Karpas-422 (cell line): ENCODE data around the gene EXOC6. TPM values are rescaled to one million over a fixed set of nuclear protein-coding genes. Genes with fewer than 3 reads are reported as not detected.

Experiments used
- DNase-seq: peaks from one replicate; pipeline ENCODE4 v3.0.0-alpha.2; 2015
- H2AFZ ChIP-seq: fragments of 200-600 bp; sonication (generic); 2 replicates; pipeline ENCODE4 v1.6.1; 2014; ENCODE audit warnings: antibody characterized with exemption, low read length, mixed read lengths
- H3K27ac ChIP-seq: fragments of 200-600 bp; sonication (generic); 2 replicates; pipeline ENCODE4 v1.5.1; 2014; ENCODE audit warnings: mild to moderate bottlenecking, low read length, moderate library complexity
- H3K27me3 ChIP-seq: fragments of 200-600 bp; sonication (generic); 2 replicates; pipeline ENCODE4 v1.6.1; 2014; ENCODE audit warnings: low read length, mixed read lengths
- H3K36me3 ChIP-seq: fragments of 200-600 bp; sonication (generic); 2 replicates; pipeline ENCODE4 v1.6.1; 2014; ENCODE audit warnings: low read length, mixed read lengths; ENCODE audit not compliant: insufficient read depth
- H3K4me1 ChIP-seq: fragments of 200-600 bp; sonication (generic); 2 replicates; pipeline ENCODE4 v1.6.1; 2014; ENCODE audit warnings: mild to moderate bottlenecking, low read length, mixed read lengths
- H3K4me2 ChIP-seq: fragments of 200-600 bp; sonication (generic); 2 replicates; pipeline ENCODE4 v1.6.1; 2014; ENCODE audit warnings: low read length, low read depth, mild to moderate bottlenecking; ENCODE audit not compliant: poor library complexity, severe bottlenecking
- H3K4me3 ChIP-seq: fragments of 200-600 bp; sonication (generic); 2 replicates; pipeline ENCODE4 v1.5.1; 2014; ENCODE audit warnings: mild to moderate bottlenecking, antibody characterized with exemption, low read length, mixed read lengths
- H3K79me2 ChIP-seq: fragments of 200-600 bp; sonication (generic); 2 replicates; pipeline ENCODE4 v1.6.1; 2014; ENCODE audit warnings: mild to moderate bottlenecking, low read length, mixed read lengths
- H3K9ac ChIP-seq: fragments of 200-600 bp; sonication (generic); 2 replicates; pipeline ENCODE4 v1.6.0; 2014; ENCODE audit warnings: low read length
- H3K9me2 ChIP-seq: fragments of 200-600 bp; sonication (generic), shearing (Covaris generic); replicated peaks from 2 replicates; pipeline ENCODE4 v1.6.0; 2014; ENCODE audit warnings: mild to moderate bottlenecking, low read length, moderate library complexity; ENCODE audit not compliant: insufficient read depth
- H3K9me3 ChIP-seq: fragments of 300-700, 200-600 bp; sonication (generic); 2 replicates; pipeline ENCODE4 v1.6.1; 2014; ENCODE audit warnings: low read length, mixed read lengths
- H4K20me1 ChIP-seq: fragments of 200-600 bp; sonication (generic); 2 replicates; pipeline ENCODE4 v1.6.1; 2014; ENCODE audit warnings: mild to moderate bottlenecking, antibody characterized with exemption, low read length, low read depth; ENCODE audit not compliant: insufficient read depth
- total RNA-seq: library from RNA; depleted of rRNA; stranded (reverse); fragments of >200 nt; shearing (Covaris generic); gene quantifications from 2 replicates; pipeline ENCODE4 v1.2.3, GENCODE V29; 2014; ENCODE audit warnings: low replicate concordance

Gene EXOC6
- total RNA-seq, 1 experiment from 2014 or later, result 18.0 TPM

DNA sequence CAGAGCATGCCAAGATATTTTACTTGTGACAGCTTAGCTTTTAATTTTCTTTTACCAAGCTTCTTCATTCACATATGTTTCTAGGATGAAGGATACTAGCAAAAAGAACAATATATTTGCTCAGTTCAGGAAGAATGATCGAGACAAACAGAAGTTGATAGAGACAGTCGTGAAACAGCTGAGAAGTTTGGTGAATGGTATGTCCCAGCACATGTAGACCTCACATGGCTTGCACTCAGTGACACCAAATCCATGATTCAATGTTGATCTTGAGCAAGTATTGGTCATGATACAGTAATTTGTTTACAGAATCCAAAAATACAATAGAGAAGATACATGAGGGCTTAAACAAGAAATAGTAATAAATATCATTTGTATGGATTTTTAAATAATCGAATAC lies 209.8 kb downstream of the EXOC6 start:
- Histone ChIP-seq H3K27ac (no peak overlapping the region), H4K20me1 (no peaks in the 10 kb centered on the region), H3K27me3 (no peaks in the 10 kb centered on the region), H3K9ac (no peak overlapping the region), H3K9me2 (no peaks in the 10 kb centered on the region), H3K36me3 (no peaks in the 10 kb centered on the region), H3K9me3 (no peaks in the 10 kb centered on the region), H3K4me2 (no peak overlapping the region), H3K79me2 (no peaks in the 10 kb centered on the region), H3K4me3 (no peak overlapping the region), H2AFZ (no peak overlapping the region), H3K4me1 (no peaks in the 10 kb centered on the region)
- DNase-seq, result no peak

DNA sequence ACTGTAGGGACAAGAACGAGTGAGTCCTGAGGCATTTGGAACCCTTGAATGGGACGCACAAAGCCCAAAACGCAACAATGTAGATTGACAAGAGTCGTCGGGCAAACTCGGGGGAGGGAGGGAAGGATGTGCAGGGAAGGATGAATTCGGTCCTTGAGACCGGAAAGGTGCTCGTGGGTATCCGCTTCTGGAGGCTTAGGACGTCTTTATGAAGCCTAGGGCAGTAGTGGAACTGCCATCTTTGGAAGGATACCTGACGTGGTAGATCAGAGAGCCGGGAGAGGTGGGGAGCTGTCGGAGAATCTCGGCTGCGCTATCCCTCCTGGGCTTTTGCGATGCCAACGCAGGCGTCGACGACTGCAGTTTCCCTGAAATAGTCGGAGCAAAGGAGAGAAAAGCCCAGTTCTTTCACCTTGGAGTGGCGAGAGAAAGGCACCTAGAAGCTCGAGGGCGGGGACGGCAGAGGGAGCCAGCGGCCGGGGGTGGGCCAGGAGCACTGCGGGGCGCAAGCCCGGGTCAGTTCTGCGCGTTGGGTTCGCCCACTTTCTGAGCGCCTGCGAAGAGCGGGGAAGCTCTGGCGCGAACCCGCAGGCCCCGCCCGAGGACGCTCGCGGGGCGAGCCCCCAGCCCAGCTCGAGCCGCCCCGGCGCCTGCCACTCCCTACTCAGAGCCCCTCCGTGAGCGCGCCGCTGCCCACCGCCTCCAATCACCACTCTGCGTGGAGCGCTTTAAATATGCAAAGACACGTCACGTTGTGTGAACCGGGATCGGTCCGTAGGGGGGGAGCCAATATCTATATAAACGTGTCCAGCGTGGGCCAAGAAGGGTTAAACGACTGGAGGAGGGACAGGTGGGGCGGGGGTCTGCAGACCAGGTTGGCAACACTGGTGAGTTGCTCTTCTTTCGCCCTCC lies 211.9 kb downstream of the EXOC6 start, which contains the start of gene CYP26C1:
Gene CYP26C1, plus strand, starts transcription at position 824 of the 912 bp plus-strand sequence. CDS start 466 bp downstream, outside the sequence.
- Histone ChIP-seq H3K4me2 (no peak within 1 kb of the TSS), H3K27ac (no peak within 1 kb of the TSS), H3K4me3 (no peak within 1 kb of the TSS), H3K4me1 (no peaks in the 10 kb centered on the region), H2AFZ (no peak within 1 kb of the TSS), H3K9ac (no peak within 1 kb of the TSS), H3K27me3 (no peaks in the 10 kb centered on the region), H3K9me3 (no peaks in the 10 kb centered on the region), H3K9me2 (no peaks in the 10 kb centered on the region), H3K79me2 (no peaks in the 10 kb centered on the region), H4K20me1 (no peaks in the 10 kb centered on the region), H3K36me3 (no peaks in the 10 kb centered on the region)
- DNase-seq, result no peak

DNA sequence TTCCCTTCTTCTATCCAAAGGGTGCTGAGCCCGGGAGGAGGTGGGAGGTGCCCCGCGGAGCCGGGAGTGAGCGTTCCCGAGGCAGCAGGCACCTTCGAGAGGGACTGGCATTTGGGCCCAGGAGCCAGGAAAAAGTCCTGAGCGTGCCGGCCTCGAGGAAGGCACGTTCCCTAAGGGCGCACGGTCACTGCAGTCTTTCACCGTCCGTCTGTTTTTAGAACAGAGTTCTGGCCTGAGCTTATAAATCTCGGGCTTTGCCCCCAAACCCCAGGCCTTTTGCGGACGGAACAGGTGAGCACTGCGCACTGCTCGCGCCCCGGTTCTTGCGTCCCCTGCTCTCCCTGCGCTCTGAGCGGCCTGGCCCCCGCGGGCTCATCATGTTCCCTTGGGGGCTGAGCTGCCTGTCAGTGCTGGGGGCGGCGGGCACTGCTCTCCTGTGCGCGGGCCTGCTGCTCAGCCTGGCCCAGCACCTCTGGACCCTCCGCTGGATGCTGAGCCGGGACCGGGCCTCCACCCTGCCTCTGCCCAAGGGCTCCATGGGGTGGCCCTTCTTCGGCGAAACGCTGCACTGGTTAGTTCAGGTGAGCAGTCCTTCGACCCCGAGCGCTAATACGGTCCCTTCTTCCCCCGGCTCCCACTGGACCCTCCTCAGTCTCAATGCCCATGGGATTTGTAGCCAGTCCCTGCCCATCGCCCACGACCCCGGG lies 212.7 kb downstream of the EXOC6 start:
- no peaks in the 10 kb centered on the region for H3K79me2 ChIP-seq
- no peak overlapping the region for H3K9ac ChIP-seq
- no peaks in the 10 kb centered on the region for H4K20me1 ChIP-seq
- H2AFZ ChIP-seq, result no peak overlapping the region
- no peaks in the 10 kb centered on the region for H3K9me3 ChIP-seq
- no peak for DNase-seq
- no peaks in the 10 kb centered on the region for H3K9me2 ChIP-seq
- H3K4me2 ChIP-seq, result no peak overlapping the region
- H3K4me3 ChIP-seq, result no peak overlapping the region
- no peak overlapping the region for H3K27ac ChIP-seq
- no peaks in the 10 kb centered on the region for H3K4me1 ChIP-seq
- no peaks in the 10 kb centered on the region for H3K27me3 ChIP-seq
- no peaks in the 10 kb centered on the region for H3K36me3 ChIP-seq

GRCh38 chr10:93061594-93062513 lies 213.5 kb downstream of the EXOC6 start:
- no peak for DNase-seq
- Histone ChIP-seq H3K9ac (no peak overlapping the region), H3K79me2 (no peaks in the 10 kb centered on the region), H3K4me2 (no peak overlapping the region), H3K4me3 (no peak overlapping the region), H4K20me1 (no peaks in the 10 kb centered on the region), H3K9me3 (no peaks in the 10 kb centered on the region), H3K4me1 (no peaks in the 10 kb centered on the region), H2AFZ (no peak overlapping the region), H3K36me3 (no peaks in the 10 kb centered on the region), H3K27ac (no peak overlapping the region), H3K9me2 (no peaks in the 10 kb centered on the region), H3K27me3 (no peaks in the 10 kb centered on the region)

DNA sequence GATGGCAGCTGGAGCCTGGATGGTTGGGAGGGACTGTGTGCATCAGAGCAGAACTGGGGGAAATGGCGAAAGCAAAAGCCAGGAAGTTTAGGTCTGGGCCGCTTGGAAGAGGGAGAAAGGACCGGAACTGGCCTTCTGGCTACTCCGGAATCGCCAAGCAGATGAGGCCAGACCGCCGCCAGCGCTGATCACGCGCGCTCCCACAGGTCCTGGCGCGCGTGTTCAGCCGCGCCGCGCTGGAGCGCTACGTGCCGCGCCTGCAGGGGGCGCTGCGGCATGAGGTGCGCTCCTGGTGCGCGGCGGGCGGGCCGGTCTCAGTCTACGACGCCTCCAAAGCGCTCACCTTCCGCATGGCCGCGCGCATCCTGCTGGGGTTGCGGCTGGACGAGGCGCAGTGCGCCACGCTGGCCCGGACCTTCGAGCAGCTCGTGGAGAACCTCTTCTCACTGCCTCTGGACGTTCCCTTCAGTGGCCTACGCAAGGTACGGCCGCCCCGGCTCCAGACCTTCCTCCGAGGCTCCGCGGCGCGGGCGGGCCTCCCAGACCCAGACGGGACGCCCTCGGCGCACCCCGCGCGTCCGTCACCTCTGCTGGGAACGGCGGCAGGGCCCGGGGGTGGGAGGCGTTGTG lies 214.3 kb downstream of the EXOC6 start:
- H3K4me2 ChIP-seq, result no peak overlapping the region
- no peaks in the 10 kb centered on the region for H3K27me3 ChIP-seq
- no peaks in the 10 kb centered on the region for H4K20me1 ChIP-seq
- no peaks in the 10 kb centered on the region for H3K9me3 ChIP-seq
- H3K4me3 ChIP-seq, result no peak overlapping the region
- DNase-seq, result no peak
- no peak overlapping the region for H2AFZ ChIP-seq
- H3K79me2 ChIP-seq, result no peaks in the 10 kb centered on the region
- H3K27ac ChIP-seq, result no peak overlapping the region
- no peaks in the 10 kb centered on the region for H3K9me2 ChIP-seq
- H3K36me3 ChIP-seq, result no peaks in the 10 kb centered on the region
- H3K4me1 ChIP-seq, result no peaks in the 10 kb centered on the region
- no peak overlapping the region for H3K9ac ChIP-seq

- Histone ChIP-seq H3K36me3 (no peaks in the 10 kb centered on the region), H3K4me2 (no peak overlapping the region), H3K9ac (no peak overlapping the region), H3K27ac (no peak overlapping the region), H3K27me3 (no peaks in the 10 kb centered on the region), H3K4me3 (no peak overlapping the region), H3K9me3 (no peaks in the 10 kb centered on the region), H2AFZ (no peak overlapping the region), H4K20me1 (no peaks in the 10 kb centered on the region), H3K79me2 (no peaks in the 10 kb centered on the region), H3K4me1 (no peaks in the 10 kb centered on the region), H3K9me2 (no peaks in the 10 kb centered on the region)
- DNase-seq, result no peak
These were observed 215.0 kb downstream of the EXOC6 start for GRCh38 chr10:93063144-93063976.

DNA sequence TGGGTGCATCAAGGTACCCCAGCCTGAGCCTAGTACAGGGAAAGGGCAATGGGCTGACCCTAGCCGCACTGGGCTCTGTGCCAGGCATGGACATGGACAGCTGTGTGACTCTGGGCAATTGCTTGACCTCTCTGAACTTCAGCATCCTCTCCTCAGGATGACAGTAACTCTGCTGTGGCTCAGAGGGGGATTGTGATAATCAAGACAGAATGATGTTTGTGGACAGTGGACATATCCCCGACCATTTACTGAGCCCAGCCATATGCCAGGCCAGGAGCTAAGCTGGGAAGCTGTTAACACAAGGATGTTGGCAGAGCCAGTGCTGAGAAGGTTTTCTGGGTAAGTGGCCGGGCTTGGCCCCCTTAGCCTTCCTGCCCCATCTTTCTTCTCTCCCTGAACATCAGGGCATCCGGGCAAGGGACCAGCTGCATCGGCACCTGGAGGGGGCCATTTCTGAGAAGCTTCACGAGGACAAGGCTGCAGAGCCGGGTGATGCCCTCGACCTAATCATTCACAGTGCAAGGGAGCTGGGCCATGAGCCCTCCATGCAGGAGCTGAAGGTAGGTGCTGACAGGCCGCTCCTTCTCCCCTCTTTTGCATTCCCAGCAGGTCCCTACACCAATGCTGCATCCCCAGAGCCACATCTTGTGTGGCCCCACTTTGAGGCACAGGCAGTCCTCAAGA lies 215.8 kb downstream of the EXOC6 start:
- H3K9me2 ChIP-seq, result no peaks in the 10 kb centered on the region
- DNase-seq, result no peak
- no peak overlapping the region for H3K4me3 ChIP-seq
- H2AFZ ChIP-seq, result no peak overlapping the region
- no peaks in the 10 kb centered on the region for H4K20me1 ChIP-seq
- H3K27me3 ChIP-seq, result no peaks in the 10 kb centered on the region
- no peaks in the 10 kb centered on the region for H3K36me3 ChIP-seq
- no peaks in the 10 kb centered on the region for H3K79me2 ChIP-seq
- no peak overlapping the region for H3K27ac ChIP-seq
- H3K9ac ChIP-seq, result no peak overlapping the region
- H3K4me1 ChIP-seq, result no peaks in the 10 kb centered on the region
- no peaks in the 10 kb centered on the region for H3K9me3 ChIP-seq
- no peak overlapping the region for H3K4me2 ChIP-seq
